HG03139 (cell line): ENCODE measurements around the gene SLC46A3.
"Not testable (repeated sequence)": the region's sequence is repeated elsewhere in the genome, so short reads cannot be mapped to it uniquely, and the experiment has no call there.

Source experiments
- ATAC-seq: cut with Tn5 transposase; IDR thresholded peaks from one replicate; pipeline ENCODE4 v1.9.1; 2021; ENCODE audit not compliant: unreplicated experiment

Gene SLC46A3

DNA sequence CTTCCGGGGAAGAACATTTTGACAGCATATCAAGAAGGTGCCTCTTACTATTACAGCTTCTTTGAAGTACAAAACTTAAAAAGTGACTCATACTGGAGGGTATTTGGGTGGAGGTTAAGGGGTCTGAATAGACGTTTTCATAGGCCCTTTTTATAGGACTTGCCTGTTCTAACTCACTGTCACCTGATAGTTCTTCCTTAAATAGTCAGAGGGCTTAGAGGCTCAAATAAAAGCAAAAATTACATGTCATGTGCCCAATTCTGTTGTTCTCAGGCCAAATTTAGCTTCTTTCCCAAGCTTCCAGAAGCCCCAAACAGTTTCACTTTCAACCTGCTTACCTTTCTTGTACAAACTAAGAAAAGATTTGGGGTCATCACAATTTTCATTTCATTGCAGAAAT, 16.1 kb upstream of the SLC46A3 start:
- ATAC-seq, result no peak

DNA sequence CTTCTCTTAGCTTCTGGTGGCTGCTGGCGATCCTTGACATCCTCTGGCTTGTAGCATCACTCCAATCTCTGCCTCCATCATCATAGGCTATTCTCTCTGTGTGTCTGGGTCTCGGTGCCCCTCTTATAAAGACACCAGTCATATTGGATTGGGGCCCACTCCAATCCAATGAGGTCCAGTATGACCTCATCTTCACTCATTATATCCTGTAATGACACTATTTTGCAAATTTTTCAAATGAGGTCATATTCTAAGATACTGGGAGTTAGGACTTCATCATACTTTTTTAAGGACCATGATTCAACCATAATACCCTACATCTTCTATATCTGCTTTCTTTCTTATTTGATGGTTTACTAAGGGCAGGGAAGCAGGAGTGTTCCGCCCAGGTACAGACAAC, 12.0 kb upstream of the SLC46A3 start:
- ATAC-seq, result no peak

DNA sequence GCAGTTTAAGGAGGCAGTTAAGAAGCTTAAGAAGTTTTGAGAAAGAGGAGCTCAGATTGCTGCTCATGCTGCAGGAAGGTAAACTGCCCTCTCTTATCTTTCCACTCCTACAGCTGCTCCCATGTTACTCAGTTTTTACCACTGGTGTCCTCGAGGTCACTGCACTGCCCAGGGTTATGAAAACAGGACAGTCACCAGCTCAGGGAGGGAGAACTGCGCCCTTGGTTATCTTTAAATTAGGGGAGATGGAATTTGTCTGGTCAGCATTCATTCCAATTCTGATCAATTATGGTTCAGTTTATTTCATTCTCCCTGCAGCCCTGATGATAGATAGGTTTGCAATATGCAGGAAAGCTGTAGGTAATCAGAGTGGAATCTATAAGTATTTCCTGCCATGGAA, 10.8 kb upstream of the SLC46A3 start:
- ATAC-seq, result no peak

DNA sequence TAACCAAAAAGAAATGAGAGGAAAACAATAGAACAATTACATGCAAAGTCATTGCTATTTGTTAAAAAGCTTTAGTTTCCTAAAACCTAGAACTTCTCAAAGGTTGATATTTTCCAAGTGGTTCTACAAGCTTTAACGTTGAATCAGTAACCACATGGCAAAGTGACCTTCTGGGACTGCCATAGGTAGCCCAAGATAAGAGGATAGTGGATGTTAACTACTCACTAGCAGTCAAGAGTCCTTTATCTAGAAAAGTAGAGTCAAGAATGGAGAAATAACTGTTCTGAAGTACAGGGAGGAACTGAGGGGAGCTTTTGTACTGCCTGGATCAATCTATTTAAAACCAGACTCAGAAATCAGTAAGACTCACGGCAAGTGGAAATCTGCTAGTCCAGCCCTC, 9.9 kb upstream of the SLC46A3 start:
- ATAC-seq, result no peak

DNA sequence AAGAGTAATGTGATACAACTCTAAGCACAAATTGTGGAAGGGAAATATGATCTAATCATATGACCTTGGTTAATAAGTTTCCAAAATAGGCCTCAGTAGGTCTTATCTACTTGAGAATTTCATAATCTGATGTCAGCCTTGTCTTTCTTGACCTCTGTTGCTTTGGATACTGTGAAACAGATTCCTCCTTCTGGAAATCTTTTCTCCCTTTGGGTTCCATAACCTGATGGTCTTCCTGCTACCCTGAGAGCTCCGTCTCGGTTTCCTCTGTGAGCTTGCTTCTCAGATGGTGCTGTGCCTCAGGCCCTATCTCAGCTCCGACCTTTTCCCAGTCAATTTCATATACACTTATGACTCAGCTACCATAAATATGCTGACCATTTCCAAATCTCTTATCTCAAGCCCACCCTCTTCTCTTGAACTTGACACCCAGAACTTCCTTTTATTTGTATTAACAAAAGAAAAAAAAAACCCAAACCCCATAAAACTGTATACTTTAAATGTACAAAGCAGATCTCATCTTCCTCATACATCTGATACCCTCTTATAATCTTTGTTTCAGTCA, 6.4 kb upstream of the SLC46A3 start:
- no peak for ATAC-seq

DNA sequence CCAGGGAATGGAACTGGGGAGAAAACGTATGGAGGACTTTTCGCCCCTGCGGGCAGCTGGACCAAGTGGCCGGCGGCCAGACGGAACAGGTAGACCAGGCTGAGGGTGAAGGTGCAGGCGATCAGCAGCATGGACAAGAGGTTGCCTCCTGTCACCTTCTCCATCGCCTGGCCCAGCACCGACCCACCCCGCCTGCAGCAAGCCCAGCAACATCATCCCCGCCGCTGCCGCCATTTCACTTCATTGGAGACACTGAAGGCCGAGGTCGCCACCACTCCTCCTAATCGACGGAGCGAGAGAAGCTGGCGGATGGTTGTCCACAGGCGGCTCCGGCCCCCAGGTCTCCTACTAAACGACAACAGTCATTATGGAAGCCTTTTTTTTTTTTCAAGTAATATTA, 5.0 kb upstream of the SLC46A3 start:
- no peak for ATAC-seq

DNA sequence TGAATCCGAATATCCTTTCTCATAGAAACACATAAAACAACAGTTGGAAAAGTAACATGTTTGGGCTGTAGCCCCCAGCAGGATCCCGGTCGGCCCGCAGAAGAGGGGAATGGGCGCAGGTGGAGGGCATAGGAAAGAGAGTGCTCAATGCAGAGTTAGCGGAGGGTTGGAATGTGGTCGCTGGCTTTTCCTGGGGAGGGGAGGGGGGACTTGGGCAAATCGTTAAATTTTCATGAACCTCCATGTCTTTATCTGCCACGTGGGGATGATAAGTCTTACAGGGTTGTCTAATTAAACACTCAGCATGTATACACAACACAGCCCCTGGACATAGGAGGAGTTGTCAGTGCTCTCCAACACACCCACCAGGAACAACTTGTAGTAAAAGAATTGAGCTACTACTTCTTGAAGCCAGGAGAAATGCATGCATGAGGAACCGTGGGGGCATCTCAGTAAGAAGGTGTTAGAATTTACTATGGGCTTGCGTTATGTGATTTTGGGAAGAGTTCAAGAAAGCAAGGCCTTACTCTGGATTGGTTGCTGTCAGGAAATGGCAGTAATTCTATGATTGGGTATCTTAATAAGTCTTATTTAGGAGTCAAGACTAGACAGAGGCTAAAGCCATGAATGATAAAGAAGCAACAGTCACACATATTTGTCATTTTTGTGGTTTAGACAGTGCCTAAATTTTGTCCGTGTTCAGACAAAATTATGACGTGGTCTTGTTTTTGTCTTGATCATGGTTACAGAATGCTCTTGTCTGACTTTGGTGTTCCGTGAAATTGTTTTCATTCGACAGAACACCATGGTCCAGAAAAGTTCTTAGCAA, 671 bp upstream of the SLC46A3 start:
- no peak for ATAC-seq

DNA sequence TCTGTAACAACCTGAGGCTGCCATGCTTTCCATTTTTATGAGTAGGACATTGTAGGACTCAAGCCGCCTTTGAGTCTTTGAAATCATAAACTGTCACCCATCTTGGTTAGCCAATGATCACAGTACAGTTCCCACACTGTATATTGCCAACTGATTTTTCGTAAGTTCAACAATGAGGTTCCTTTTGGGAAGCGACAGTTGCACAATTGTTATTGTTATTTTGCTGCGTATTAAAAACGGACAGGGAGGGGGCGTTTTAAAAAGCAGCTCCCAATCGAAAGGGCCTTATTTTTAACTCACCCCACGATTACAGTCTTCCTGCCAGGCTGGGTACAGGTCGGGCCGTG, 601 bp downstream of the SLC46A3 start:
- ATAC-seq, result no peak

DNA sequence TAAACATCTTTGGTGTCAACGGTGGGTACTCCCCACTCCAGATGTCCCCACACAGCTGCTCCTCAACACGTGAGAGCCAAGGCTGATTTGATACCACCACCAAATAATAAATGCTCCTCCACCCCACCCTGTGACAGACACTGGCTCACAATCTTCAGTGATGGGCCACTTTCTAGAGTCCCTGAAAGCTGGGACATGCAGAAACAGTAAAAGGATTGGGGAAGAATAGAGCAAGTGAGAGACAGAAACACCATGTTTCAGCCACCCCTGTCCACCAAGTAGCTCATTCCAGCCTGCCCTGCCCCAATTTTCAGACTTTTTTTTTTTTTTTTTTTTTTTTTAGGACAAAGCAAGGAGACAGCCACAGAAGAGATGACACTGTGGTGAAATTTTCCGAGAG, 1.6 kb downstream of the SLC46A3 start:
- no peak for ATAC-seq

DNA sequence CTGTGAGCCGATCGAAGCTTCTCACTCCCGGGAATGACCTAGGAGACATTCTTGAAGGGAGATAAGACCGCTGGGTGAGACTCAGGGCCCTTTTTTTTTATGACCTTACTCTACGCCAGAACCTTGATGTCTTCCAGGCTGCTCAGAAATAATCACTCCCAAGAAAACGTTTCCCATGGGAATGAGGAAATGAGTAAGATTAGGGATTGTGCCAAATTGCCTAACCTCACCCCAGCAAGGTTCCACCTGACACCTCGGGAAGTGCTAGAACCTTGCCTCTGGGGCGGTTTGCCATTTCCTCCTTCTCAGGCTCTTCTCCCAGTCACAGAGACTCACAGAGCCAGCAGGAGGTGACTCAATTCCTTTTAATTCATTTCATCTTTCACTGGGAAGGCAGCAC, 2.3 kb downstream of the SLC46A3 start:
- ATAC-seq, result no peak

DNA sequence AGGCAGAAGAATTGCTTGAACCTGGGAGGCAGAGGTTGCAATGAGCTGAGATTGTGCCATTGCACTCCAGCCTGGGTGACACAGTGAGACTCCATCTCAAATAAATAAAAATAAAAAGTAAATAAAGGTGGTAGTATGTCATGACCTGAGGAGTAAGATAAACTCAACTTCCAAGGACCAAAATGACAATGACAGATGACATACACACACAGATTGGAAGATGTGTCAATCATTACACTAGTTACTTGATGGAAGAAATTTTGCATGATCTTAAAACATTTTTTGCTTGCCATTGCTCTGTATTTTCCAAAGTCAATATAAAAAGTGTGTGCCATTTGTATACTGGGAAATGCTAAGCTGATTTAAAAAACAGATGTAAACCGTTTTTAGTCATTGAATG, 4.1 kb downstream of the SLC46A3 start:
- ATAC-seq, result no peak

DNA sequence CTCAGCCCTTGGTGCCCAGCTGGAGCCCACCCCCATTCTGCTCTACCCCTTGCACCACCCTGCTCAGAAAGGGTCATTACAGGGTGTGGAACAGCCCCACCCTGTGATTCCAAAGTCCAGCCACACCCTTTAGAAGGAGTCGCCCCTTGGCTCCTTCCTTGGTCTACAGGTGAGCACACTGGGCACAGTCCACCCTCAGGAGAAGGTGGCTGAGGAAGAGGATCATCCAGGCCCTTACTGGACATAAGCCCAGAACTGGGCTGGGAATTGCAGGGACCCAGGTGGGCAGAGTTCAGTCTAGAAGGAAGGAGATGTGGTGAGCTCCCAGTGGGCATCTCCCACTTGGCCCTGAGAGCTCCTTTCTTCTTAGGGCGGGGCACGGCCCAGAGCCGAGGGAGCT, 8.6 kb downstream of the SLC46A3 start:
- no peak for ATAC-seq

DNA sequence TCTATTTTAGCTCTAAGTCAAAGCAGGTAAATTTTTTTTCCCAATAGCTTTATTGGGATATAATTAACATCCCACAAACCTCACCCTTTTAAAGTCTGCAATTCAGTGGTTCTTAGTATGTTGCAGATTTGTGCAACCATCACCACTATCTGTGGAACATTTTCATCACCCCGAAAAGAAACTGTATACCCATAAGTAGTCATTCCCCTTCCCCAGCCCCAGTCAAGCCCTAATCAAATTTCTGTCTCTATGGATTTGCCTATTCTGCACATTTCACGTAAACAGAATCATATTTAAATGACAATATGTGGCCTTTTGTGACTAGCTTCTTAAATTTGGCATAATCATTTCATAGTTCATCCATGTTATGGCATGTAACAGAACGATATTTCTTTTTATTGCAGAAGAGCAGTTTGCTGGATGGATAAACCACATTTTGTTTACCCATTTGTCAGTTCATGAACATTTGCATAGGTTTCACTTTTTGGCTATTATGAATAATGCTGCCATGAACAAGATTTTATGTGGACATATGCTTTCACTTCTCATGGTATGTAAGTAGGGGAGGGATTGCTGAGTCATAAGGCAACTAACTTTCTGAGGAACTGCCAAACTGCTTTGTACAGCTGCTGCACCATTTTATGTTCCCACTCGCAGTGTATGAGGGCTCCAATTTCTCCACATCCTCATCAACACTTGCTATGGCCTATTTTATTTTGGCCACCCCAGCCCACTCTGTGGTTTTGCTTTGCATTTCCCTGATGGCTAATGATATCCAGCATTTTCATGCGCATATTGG, 10.9 kb downstream of the SLC46A3 start:
- peak; percentile 97 for ATAC-seq

DNA sequence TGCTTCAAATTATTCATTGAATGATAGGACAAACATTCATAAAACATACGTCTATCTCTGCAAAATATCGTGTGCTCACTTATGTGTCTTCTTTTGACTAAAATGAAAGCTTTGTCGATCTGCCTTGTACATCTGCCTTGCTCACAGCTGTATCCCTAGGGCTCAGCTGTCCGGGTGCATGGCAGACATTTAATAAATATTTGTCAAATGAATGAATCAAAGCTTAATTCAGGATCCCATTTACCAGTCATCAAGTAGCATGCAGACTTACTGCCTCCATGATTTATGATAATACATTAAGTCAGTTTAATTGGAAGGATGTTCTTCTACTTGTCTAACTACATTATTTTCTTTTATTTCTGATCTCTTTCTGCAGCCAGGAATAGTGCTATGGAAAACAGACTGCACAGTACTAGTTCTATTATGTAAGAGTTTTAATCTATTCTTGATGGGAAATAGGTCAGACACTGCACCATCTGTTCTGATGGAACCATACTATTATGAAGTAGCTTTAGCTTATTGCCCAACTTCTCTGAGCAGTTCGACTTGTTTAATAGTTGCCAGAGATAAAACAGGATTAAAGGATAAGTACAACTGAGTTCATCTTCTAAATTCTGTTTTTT, 13.2 kb downstream of the SLC46A3 start:
- no peak for ATAC-seq

DNA sequence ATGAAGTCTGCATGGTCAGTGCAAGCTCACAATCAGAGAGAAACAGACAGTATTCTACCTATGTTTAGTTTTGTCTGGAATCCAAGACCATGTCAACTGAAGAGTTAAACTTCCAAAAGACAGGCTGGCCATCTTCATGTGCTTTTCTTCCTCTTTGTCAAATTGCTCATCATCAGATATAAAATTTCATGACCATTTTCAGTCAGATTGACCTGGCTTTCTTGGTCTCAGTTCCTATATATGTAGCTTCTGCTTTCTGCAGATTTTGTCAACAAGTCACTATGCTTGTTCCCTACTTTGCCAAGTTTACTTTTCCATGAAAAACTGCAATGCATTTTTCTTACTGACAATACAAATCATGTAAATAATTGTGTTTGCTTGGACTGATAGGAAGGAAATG, 13.9 kb downstream of the SLC46A3 start:
- ATAC-seq, result no peak

DNA sequence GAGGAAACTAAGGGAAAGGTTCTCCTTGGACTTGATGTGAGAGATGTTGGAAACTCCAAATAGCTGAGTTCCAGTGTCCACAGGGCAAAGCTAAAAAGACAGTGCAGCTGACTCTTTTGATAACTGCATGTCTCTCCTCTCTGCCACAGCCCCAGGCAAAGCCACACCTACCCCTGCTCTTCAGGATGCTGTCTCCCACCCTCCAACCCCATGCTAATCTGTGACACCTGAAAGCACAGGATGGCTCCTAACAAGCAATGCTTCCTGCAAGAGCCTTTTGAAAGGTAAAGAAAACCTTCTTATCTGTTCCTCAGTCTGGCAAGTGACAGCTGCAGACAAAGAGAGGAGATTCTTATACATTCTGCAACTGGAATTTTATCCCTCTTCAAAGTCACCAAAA, 14.5 kb downstream of the SLC46A3 start:
- no peak for ATAC-seq

DNA sequence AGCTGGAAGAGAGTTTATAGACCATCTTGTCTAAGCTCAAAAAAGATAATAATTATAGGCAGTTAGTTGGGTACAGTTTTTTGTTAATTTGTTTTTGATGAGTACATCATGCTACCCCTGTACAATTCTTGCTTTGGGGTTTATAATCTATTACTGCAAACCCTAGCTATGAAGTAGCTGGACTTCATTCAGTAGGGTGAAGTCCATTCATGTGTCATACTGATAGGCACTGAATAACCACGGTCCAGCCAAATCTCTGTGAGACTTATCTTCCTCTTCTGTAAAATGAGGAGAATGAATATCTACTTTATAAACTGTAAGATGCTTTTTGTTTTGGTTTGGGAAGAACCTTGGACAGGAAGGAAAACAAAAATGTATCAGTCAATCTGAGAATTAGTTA, 19.5 kb downstream of the SLC46A3 start:
- no peak for ATAC-seq

DNA sequence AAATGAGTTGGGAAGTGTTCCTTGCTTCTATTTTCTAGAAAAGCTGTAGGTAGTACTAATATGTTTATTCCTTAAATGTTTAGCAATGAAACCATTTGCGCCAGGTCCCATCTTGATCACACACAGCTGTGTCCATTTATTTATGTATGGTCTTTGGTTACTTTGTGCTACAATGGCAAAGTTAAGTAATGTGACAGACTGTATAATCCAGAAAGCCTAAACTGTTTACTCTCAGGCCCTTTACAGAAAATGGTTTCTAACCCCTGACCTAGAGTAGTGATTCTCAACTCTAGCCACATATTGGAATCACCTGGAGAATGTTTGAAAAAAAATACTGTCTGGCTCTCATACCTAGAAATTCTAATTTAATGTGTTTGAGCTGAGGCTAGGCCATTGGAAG, 21.3 kb downstream of the SLC46A3 start:
- no peak for ATAC-seq

DNA sequence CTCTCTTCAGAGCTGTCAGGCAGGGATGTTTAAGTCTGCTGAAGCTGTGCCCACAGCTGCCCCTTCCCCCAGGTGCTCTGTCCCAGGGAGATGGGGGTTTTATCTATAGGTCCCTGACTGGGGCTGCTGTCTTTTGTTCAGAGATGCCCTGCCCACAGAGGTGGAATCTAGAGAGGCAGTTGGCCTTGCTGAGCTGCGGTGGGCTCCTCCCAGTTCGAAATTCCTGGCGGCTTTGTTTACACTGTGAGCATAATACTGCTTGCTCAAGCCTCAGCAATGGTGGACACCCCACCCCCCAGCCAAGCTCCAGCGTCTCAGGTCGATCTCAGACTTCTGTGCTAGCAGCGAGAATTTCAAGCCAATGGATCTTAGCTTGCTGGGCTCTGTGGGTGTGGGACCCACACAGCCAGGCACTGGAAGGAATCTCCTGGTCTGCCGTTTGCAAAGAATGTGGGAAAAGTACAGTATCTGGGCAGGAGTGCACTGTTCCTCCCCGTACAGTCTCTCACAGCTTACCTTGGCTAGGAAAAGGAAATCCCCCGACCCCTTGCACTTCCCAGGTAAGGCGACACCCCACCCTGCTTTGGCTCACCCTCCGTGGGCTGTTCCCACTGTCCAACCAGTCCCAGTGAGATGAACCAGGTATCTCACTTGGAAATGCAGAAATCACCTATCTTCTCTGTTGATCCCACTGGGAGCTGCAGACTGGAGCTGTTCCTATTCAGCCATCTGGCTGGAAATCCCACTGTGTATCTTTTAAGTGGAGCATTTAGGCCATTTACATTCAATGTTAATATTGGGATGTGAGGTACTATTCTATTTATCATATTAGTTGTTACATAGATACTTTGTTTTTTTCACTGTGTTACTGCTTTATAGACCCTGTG, 24.9 kb downstream of the SLC46A3 start:
- ATAC-seq, result not testable (repeated sequence)

DNA sequence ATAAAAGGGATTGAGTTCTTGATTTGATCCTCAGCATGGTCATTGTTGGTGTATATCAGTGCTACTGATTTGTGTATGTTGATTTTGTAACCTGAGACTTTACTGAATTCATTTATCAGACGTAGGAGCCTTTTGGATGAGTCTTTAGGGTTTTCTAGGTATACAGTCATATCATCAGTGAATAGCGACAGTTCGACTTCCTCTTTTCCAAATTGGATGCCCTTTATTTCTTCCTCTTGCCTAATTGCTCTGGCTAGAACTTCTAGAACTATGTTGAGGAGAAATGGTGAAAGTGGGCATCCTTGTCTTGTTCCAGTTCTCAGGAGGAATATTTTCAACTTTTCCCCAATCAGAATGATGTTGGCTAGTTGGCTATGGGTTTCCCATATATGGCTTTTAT, 32.9 kb downstream of the SLC46A3 start:
- no peak for ATAC-seq

DNA sequence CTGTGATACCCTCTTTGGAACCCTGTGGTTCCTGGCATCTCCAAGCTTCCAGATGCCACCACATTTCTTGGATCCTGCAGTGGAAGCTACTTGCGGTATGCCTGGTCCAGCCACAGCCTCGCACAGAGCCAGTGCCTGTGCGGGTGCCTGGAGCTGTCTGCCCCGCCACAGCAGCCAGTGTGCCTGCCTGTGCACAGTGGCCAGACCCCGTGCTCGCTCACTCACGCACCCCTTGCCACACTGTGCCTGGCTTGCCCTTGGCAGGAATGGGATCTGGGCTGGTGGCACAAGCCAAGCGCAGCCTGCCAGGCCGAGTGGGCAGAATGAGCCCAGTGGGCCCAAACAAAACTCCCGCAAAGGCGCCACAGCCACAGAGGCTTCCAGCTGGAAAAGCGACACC, 33.7 kb downstream of the SLC46A3 start:
- ATAC-seq, result no peak
